GM10248 (cell line): Measurements from ENCODE around the gene ARSB.

Experiments used
- CTCF ChIA-PET: fragments of 300-600 bp; sonication (Branson Sonifier 250); formaldehyde crosslinking; extraction: SDS; loops from one replicate; lab custom pipeline; 2021; ENCODE audit warnings: antibody characterized with exemption; lab: Yijun Ruan, JAX
- POLR2A ChIA-PET: fragments of 350-650 bp; sonication (Branson Sonifier 250); formaldehyde crosslinking; extraction: SDS; loops from one replicate; lab custom pipeline; 2020; ENCODE audit warnings: antibody characterized with exemption; lab: Yijun Ruan, JAX
- DNase-seq: peaks from one replicate; pipeline ENCODE4 v3.0.0; 2012; ENCODE audit errors: extremely low spot score
- TF ChIP-seq, protein P1 (sequence below): IDR thresholded peaks from 2 replicates; pipeline ENCODE4 v1.5.1; 2012; ENCODE audit warnings: mild to moderate bottlenecking, low read depth; ENCODE audit errors: extremely low read depth, missing control alignments, control extremely low read depth

The ARSB gene

DNA sequence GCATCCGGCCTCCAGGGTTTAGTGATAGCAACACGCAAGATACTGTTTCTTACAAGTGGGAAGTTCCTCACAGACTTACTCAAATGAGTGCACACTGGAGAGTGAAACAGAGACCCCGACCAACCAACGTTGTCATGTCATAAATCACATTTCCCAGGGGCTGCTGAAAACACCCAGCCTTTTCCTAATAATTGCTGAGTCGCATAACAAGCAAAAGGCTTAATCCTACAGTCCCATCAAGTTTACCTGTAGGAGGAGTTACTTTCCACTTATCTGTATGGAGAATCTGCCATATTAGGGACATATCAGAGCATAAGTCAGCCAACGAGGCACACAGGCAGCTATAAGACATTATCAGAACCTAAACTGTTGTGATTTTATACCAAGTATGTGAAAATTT is 180.1 kb downstream of the ARSB start:
- no peak for DNase-seq
- TF ChIP-seq, protein P1, sequence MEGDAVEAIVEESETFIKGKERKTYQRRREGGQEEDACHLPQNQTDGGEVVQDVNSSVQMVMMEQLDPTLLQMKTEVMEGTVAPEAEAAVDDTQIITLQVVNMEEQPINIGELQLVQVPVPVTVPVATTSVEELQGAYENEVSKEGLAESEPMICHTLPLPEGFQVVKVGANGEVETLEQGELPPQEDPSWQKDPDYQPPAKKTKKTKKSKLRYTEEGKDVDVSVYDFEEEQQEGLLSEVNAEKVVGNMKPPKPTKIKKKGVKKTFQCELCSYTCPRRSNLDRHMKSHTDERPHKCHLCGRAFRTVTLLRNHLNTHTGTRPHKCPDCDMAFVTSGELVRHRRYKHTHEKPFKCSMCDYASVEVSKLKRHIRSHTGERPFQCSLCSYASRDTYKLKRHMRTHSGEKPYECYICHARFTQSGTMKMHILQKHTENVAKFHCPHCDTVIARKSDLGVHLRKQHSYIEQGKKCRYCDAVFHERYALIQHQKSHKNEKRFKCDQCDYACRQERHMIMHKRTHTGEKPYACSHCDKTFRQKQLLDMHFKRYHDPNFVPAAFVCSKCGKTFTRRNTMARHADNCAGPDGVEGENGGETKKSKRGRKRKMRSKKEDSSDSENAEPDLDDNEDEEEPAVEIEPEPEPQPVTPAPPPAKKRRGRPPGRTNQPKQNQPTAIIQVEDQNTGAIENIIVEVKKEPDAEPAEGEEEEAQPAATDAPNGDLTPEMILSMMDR: no peak
- CTCF ChIA-PET: no interaction called here
- POLR2A ChIA-PET: no interaction called here

DNA sequence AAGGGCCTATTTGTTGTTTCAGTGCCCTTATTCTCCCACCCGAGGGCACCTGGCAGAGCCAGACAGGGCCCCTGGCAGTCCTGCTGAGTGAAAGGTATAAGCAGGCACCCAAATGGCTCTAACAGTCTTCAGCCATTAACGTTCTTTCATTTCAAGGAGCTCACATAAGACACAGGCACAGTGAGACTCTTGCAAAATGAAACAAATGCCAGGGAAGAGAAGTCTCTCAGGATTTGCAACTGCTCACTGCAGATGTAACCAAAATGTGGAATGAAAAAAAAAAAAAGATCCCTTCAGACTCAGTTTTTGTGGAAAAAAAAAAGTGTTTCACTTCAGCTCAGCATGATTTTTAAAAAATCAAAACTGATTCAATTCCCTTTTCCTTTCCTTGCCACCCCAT is 181.2 kb downstream of the ARSB start:
- ChIA-PET POLR2A (no interaction called here), CTCF (interaction anchor here (1.1 to 1.4 kb wide), 2 partner anchors 23 to 43 kb away, joined by 3 to 5 read pairs; no protein-coding TSS in a partner anchor)
- TF ChIP-seq, protein P1: no peak
- DNase-seq: no peak

DNA sequence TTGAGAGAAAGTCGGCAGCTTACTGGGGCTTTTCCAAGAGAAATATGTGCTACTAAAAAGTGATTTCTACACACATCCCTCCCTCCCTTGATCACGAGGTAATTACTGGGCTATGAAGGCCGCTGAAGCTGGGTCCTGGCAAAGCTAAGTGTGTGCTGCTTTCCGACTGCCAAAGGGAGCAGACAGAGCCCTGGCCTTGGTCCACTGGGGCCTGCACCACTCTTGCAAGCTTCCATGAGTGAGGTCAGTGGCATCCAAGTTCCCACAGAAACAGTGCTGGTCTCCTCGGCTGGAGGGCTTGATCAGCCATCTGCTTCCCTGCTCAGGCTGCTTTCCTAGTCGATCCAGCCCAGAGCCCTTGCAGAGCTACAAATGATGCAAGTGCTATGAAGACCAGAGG is 181.8 kb downstream of the ARSB start:
- CTCF ChIA-PET: interaction anchor here (1.1 to 1.4 kb wide), 2 partner anchors 22 to 43 kb away, joined by 3 to 5 read pairs; no protein-coding TSS in a partner anchor
- no peak for DNase-seq
- TF ChIP-seq, protein P1: no peak
- POLR2A ChIA-PET: no interaction called here

DNA sequence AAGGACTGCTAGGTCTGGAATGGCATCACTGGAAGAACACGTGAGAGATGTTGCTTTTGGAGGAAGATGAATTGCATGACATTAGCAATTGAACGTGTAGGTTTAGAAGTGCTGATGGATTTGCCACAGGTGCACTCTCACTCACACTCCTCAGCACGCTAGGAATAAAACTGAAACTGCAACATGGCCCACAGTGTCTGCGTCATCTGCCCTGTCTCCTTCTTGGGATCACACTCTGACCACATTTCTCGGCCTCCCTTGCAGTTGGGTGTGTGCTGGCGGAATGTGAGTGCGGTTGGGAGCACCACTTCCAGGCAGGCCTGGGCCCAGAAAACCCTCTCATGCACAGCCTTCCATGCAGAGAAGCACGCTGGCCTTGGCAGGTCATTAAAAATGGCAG is 183.7 kb downstream of the ARSB start:
- no peak for DNase-seq
- CTCF ChIA-PET: no interaction called here
- TF ChIP-seq, protein P1: no peak
- POLR2A ChIA-PET: no interaction called here

DNA sequence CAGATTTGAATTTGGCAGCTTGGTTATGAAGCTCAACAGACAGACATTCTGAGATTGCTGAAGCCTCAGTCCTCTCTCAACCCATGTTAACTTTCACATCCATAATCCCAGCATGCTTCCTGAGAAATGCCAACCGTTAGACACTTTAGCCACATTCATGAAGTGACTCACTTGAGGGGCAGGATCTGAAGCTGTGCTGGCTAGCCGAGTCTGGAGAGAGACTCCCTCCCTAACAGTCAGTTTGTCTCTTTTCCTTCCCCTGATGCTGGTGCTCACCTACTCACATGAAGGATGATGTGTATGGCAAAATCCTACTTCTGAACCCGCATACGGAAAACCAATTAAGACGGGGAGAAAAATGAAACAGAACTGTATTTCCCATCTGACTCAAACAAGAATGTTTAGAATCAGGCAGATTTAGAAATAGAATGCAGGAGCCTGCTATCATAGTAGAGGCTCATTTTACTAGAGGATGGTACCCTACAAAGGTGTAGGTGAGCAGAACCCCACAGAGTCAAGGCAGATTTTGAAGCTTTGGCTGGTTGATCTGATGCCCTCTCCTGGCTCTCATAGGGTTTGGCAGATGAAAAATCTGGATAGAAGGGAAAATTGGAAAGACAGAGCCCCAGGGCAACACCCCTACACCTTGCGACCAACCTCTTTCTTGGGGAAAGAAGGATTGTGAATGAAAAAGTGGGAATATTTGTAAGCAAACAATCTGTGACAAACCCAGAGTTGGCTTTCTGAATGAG is 185.7 kb downstream of the ARSB start:
- DNase-seq: no peak
- POLR2A ChIA-PET: no interaction called here
- CTCF ChIA-PET: interaction anchor here (0.9 to 2.7 kb wide), 4 partner anchors 10 to 19 kb away, joined by 4 to 7 read pairs (median 5); no protein-coding TSS in a partner anchor
- TF ChIP-seq, protein P1: no peak

DNA sequence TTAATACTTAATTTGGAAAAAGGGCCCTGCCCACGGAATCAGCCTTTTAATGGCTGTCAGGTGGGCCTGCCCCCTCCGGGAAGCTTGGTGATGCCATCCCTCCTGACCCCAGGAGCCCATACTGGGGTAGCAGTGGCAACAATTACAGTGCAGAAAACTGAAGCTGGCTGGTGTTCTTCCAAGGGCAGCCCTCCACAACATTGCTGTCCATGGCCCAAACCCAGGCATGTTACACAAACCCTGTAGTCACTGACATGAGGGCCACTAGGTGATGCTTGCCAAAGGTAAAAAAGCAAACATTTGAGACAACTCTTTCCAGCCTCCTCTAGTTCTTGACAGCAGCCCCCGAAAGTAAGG is 186.5 kb downstream of the ARSB start:
- ChIA-PET CTCF (interaction anchor here (0.9 to 2.7 kb wide), 3 partner anchors 10 to 18 kb away, joined by 4 to 7 read pairs (median 5); no protein-coding TSS in a partner anchor), POLR2A (no interaction called here)
- TF ChIP-seq, protein P1: no peak
- DNase-seq: no peak
